ENCODE results near the gene NAV2.

Gene NAV2

GRCh38 chr11:20156280-20156875 lies 443.7 kb downstream of the NAV2 start:
- peak in 1 of 2 donors; percentile 36 for DNase-seq (ENCODE audit: low read depth in 2 of 2)

- peak in 1 of 2 donors; percentile 6 for DNase-seq (ENCODE audit: low read depth in 2 of 2)
Measured at GRCh38 chr11:20156876-20157613, 444.4 kb downstream of the NAV2 start.

GRCh38 chr11:20157728-20158127 lies 445.1 kb downstream of the NAV2 start:
- DNase-seq (ENCODE audit: low read depth in 2 of 2), result no peak

- DNase-seq (ENCODE audit: low read depth in 2 of 2), result no peak
Measured at GRCh38 chr11:20158597-20159257, 446.1 kb downstream of the NAV2 start.

- DNase-seq (ENCODE audit: low read depth in 2 of 2), result no peak
Measured at GRCh38 chr11:20159466-20160381, 447.1 kb downstream of the NAV2 start.

GRCh38 chr11:20160425-20161229 lies 448.0 kb downstream of the NAV2 start, which contains the start of gene DBX1:
Gene DBX1 (minus strand): TSS chr11:20160475. CDS start chr11:20160324, 151 bp downstream.
- no peak for DNase-seq (ENCODE audit: low read depth in 2 of 2)

GRCh38 chr11:20161230-20161918 lies 448.7 kb downstream of the NAV2 start:
- no peak for DNase-seq (ENCODE audit: low read depth in 2 of 2)

- DNase-seq (ENCODE audit: low read depth in 2 of 2), result no peak
Measured at GRCh38 chr11:20161923-20162744, 449.5 kb downstream of the NAV2 start.

GRCh38 chr11:20162824-20163782 lies 450.5 kb downstream of the NAV2 start:
- no peak for DNase-seq (ENCODE audit: low read depth in 2 of 2)

GRCh38 chr11:20163783-20164481 lies 451.3 kb downstream of the NAV2 start:
- DNase-seq (ENCODE audit: low read depth in 2 of 2), result no peak
